GM12865 (cell line): ENCODE data around the gene CD34.
A peak's percentile ranks its signal among the peaks of the same experiment; 100 is the strongest.

Source experiments
- DNase-seq: peaks from one replicate; pipeline ENCODE4 v3.0.0; 2010; ENCODE audit warnings: low read depth
- H3K4me3 ChIP-seq: 2 replicates; pipeline ENCODE4 v1.5.1; 2011; ENCODE audit warnings: mild to moderate bottlenecking, low read depth, low read length, control low read depth
- CTCF ChIP-seq: IDR thresholded peaks from 2 replicates; pipeline ENCODE4 v1.5.1; 2011; ENCODE audit warnings: low read length, control low read depth, low read depth, inconsistent platforms; ENCODE audit not compliant: insufficient read depth; ENCODE audit errors: missing control alignments

Gene CD34

GRCh38 chr1:207841293-207841692 lies 69.6 kb downstream of the CD34 start:
- DNase-seq: no peak
- H3K4me3 ChIP-seq: no peak overlapping the region
- TF ChIP-seq CTCF: no peak

DNA sequence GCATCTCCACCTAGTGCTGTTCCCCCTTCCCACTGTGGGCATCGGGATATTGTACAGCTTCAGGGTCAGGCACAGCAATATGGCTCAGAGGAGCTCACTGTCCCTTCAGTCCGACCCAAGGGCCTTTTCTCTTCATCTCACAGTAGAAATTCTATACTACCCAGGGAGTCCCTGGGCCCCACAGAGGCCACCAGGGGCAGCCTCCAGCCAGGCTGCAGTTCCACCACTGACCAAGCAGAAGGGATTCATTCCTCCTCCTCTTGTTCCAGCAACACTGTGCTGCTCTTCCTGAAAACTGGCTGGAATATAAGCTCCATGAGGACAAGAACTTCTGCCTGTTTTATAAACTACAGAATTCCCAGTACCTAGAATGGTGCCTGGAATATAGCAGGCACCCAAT lies 70.5 kb downstream of the CD34 start:
- no peak for TF ChIP-seq CTCF
- H3K4me3 ChIP-seq: no peak overlapping the region
- DNase-seq: no peak

DNA sequence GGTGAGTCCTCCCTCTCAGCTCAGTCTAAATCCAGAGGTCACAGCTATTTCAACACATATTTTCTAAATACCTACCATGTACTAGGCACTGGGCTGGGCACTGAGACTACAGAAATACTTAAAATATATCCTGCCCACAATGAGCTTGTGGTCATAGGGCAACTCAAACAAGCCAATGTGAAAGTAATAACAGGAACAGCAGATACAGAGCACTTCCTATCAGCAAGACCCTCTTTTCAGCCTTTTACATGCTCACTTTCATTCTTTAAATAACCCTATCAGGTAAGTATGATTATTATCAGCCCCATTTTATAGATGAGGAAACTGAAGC lies 71.9 kb downstream of the CD34 start:
- H3K4me3 ChIP-seq: no peak overlapping the region
- peak; percentile 38 for DNase-seq
- no peak for TF ChIP-seq CTCF

DNA sequence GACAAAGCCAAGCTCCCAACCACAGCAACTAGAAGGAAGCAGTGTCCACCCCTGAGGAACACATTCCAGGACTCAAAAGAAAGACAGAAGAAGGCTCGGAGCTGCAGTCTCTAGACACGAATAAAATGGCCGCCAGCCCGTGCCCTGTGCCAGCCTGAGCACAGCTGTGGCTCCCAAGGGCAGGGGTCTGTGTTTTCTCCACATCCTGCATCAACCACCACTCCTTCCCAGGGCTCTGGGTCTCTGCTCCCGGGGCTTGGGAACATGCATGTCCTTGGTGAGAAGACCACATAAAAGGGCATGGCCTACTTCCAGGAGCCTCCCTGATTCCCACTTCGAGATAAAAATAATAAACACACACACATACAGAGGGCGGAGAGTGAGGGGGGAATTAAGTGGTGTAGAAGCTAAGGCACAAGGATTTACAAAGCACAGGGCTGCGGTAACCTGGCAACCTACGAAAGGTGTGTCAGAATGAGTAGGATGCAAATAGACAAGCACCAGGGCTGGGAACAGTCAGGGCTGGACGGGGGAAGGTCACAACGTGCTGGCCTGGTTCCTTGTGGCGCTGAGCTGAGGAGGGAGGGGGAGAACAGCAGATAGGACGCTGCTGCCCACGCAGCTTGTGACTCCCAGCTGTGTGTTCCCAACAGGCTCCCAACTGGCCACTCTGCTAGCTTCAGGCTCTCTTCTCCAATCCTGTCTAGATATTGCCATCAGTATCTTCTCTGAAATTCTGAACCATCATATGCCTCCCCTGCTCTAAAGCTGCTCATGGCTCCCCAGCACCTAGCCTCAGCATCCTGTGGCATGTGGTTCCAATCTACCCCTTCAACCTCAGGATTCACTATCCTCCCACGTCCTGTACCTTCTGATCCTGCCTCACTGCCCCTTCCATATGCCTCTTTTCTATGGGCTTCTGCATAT lies 72.5 kb downstream of the CD34 start:
- TF ChIP-seq CTCF: no peak
- no peak for DNase-seq
- H3K4me3 ChIP-seq: no peak overlapping the region

- H3K4me3 ChIP-seq: no peak overlapping the region
- TF ChIP-seq CTCF: no peak
- no peak for DNase-seq
These were observed 73.3 kb downstream of the CD34 start for GRCh38 chr1:207837673-207838072.

DNA sequence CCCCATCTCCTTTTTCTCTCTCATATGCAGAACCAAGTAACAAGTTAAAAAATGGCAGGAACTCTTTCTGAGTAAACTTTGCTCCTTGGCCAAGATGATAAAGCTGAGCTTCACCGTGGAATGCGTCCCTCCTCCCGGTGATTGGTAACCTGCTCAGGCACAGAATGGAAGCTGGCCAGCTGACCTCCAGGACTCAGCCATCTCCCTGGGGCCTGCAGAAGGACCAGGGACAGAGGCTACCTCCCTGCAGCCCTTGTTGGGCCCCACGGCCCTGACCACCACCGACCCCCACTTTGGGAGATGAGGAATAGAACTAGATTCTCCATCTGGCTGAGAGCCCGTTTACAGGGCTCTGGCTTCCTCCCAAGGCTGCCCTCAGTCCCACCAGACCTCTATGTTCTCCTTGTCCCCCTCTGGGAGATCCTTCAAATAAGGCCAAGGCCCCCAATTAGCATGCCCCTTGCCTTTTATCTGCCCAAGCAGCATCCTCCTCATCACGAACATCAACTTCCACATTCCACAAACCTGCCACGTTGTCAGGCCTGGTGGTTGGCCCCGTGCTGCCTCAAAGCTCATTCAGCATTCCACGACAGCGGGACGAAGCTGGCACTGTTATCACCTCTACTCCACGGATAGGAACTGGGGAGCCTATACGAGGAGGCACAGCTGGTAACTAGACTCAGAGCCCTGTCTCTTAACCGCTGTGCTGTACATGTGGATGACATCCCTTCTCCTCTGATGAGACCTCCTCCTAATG lies 74.2 kb downstream of the CD34 start:
- H3K4me3 ChIP-seq: no peak overlapping the region
- DNase-seq: no peak
- no peak for TF ChIP-seq CTCF
